ENCODE results near the gene CCNG1. TPM values are rescaled to one million over a fixed set of nuclear protein-coding genes. Genes with fewer than 3 reads are reported as not detected.
"Not testable (repeated sequence)": the region's sequence is repeated elsewhere in the genome, so short reads cannot be mapped to it uniquely, and the experiment has no call there.

Gene CCNG1, protein sequence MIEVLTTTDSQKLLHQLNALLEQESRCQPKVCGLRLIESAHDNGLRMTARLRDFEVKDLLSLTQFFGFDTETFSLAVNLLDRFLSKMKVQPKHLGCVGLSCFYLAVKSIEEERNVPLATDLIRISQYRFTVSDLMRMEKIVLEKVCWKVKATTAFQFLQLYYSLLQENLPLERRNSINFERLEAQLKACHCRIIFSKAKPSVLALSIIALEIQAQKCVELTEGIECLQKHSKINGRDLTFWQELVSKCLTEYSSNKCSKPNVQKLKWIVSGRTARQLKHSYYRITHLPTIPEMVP
- 10 to 100 TPM; 83.0 to 83.7 TPM for total RNA-seq

DNA sequence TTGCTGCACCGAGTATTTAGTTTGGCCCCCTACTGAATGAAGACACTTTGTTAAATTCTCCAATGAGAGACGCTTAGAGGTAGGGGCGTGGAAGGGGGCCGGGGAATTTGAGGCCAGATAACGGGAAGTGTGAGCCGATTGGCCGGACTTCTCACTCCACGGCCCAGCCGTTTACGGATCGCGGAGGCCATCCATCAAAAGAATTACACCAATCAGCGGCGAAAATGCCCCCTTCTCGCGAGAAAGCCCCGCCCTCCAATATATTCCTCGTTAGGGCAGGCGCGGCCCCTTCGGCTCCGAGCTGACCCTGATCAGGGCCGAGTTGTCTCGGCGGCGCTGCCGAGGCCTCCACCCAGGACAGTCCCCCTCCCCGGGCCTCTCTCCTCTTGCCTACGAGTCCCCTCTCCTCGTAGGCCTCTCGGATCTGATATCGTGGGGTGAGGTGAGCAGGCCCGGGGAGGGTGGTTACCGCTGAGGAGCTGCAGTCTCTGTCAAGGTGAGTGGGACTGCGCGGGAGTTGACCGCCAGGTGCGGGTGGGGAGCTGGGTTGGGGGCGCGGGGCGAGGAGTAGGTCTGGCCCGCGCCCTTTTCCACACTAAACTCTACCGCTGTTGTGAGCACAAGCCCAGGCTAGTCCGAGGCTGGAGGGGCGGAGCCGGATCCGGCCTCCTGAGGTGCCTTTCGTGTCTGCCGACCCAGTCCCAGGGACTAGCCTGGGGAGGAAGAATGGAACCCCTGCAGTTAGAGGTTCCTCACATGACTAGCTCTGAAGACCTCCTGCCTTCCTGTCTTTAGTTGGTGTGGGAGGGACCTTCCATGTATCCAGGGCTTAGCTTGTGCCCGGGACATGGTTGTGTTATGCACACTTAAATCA, at the start of gene CCNG1:
TSS of gene CCNG1 (plus strand) at position 287 of the 874 bp plus-strand sequence. CDS start 1,662 bp downstream, outside the sequence.
- TF ChIP-seq, protein P1, sequence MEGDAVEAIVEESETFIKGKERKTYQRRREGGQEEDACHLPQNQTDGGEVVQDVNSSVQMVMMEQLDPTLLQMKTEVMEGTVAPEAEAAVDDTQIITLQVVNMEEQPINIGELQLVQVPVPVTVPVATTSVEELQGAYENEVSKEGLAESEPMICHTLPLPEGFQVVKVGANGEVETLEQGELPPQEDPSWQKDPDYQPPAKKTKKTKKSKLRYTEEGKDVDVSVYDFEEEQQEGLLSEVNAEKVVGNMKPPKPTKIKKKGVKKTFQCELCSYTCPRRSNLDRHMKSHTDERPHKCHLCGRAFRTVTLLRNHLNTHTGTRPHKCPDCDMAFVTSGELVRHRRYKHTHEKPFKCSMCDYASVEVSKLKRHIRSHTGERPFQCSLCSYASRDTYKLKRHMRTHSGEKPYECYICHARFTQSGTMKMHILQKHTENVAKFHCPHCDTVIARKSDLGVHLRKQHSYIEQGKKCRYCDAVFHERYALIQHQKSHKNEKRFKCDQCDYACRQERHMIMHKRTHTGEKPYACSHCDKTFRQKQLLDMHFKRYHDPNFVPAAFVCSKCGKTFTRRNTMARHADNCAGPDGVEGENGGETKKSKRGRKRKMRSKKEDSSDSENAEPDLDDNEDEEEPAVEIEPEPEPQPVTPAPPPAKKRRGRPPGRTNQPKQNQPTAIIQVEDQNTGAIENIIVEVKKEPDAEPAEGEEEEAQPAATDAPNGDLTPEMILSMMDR (IDR thresholded peaks at IDR 0.05) = peak; percentile 21
- Histone ChIP-seq H3K4me1 (ENCODE audit: control insufficient read depth in 1 of 2, low read depth in 2 of 2) (peaks cover 22 to 33% of the 10 kb centered on the region in 2 donors), H3K27ac (peak within 1 kb of the TSS; percentile 92 to 93), H3K9me3 (no peaks in the 10 kb centered on the region), H3K4me3 (peak within 1 kb of the TSS; percentile 98), H3K27me3 (replicated peaks; ENCODE audit: insufficient read depth) (no peaks in the 10 kb centered on the region), H3K36me3 (peaks cover 7% of the 10 kb centered on the region)
- ATAC-seq (ENCODE audit: insufficient number of reproducible peaks, low FRiP score, low read depth) (peak; percentile 96), DNase-seq (ENCODE audit: low spot score) (peak; percentile 85)

DNA sequence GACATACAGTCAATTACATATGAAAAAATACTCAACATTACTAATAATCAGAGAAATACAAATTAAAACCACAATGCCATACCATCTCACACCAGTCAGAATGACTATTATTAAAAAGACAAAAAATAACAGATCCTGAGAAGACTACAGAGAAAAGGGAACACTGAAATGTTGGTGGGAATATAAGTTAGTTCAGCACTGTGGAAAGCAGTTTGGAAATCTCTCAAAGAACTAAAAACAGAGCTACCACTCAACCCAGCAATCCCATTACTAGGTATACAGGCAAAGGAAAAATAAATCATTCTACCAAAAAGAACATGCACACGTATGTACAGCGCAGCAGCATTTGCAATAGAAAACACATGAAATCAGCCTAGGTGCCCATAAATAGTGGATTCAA, 41.6 kb upstream of the CCNG1 start:
- no peak overlapping the region for H3K27ac ChIP-seq
- H3K36me3 ChIP-seq = no peaks in the 10 kb centered on the region
- no peaks in the 10 kb centered on the region for H3K9me3 ChIP-seq
- TF ChIP-seq, protein P1 (IDR thresholded peaks at IDR 0.05) = no peak
- no peak for ATAC-seq (ENCODE audit: insufficient number of reproducible peaks, low FRiP score, low read depth)
- H3K4me3 ChIP-seq = no peak overlapping the region
- DNase-seq (ENCODE audit: low spot score) = no peak
- H3K27me3 ChIP-seq (replicated peaks; ENCODE audit: insufficient read depth) = no peaks in the 10 kb centered on the region
- no peaks in the 10 kb centered on the region for H3K4me1 ChIP-seq (ENCODE audit: control insufficient read depth in 1 of 2, low read depth in 2 of 2)

DNA sequence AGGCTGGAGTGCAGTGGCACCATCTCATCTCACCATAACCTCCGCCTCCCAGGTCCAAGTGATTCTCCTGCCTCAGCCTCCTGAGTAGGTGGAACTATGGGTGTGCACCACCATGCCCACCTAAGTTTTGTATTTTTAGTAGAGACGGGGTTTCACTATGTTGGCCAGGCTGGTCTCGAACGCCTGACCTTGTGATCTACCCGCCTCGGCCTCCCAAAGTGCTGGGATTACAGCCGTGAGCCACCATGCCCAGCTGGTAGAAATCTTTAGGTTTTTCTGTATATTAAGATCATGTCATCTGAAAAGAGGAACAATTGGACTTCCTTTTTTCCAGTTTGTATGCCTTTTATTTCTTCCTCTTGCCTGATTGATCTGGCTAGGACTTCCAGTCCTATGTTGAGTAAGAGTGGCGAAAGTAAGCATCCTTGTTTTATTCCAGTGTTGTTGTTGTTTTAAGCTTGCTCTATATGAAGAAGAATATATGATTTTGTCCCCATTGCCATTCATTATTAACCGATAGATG, 40.5 kb upstream of the CCNG1 start:
- ATAC-seq (ENCODE audit: insufficient number of reproducible peaks, low FRiP score, low read depth); H3K27ac ChIP-seq; DNase-seq (ENCODE audit: low spot score): not testable (repeated sequence)

DNA sequence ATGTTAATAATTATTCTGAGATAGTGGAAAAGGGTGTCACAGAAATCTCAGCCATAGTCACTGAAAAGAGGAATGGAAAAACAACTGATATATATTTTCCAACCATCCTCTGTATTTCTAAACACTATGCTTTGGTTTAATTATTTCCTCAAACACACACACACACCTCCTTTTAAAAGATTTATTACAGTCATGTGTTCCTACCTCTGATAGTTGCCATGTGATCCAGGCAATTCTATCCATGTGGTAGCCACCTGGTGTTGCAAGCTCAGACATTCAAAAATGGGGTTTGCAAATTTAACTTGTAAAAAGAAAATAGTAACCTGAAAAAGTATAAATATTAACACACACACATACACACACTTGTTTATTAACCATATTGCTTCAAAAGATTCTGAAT, 40.0 kb upstream of the CCNG1 start:
- no peak overlapping the region for H3K27ac ChIP-seq
- no peak for ATAC-seq (ENCODE audit: insufficient number of reproducible peaks, low FRiP score, low read depth)

More for the DNA sequence above, 40.5 kb upstream of the CCNG1 start:
- not testable (repeated sequence) for H3K27me3 ChIP-seq (replicated peaks; ENCODE audit: insufficient read depth); H3K4me3 ChIP-seq; H3K9me3 ChIP-seq; H3K4me1 ChIP-seq (ENCODE audit: control insufficient read depth in 1 of 2, low read depth in 2 of 2); H3K36me3 ChIP-seq

DNA sequence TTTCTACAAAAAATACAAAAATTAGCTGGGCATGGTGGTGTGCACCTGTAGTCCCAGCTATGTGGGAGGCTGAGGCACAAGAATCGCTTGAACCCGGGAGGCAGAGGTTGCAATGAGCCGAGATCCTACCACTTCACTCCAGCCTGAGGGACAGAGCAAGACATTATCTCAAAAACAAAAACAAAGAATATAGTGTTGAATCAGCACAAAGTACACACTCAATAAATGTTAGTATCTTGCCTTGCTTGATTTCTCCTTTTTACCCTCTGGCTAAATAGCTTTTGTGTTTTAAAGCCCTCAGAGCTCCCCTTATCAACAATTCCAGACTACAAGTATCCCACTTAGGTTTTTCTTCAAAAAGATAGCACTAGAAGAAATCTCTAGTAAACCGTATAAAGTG, 37.5 kb upstream of the CCNG1 start:
- no peaks in the 10 kb centered on the region for H3K4me1 ChIP-seq (ENCODE audit: control insufficient read depth in 1 of 2, low read depth in 2 of 2)
- TF ChIP-seq, protein P1 (IDR thresholded peaks at IDR 0.05) = no peak
- no peaks in the 10 kb centered on the region for H3K27me3 ChIP-seq (replicated peaks; ENCODE audit: insufficient read depth)
- DNase-seq (ENCODE audit: low spot score) (no peak), ATAC-seq (ENCODE audit: insufficient number of reproducible peaks, low FRiP score, low read depth) (no peak)
- H3K36me3 ChIP-seq = no peaks in the 10 kb centered on the region
- no peak overlapping the region for H3K27ac ChIP-seq
- no peak overlapping the region for H3K4me3 ChIP-seq
- H3K9me3 ChIP-seq = no peaks in the 10 kb centered on the region

More for the DNA sequence above, 40.0 kb upstream of the CCNG1 start:
- no peak for DNase-seq (ENCODE audit: low spot score)
- H3K4me1 ChIP-seq (ENCODE audit: control insufficient read depth in 1 of 2, low read depth in 2 of 2) = no peaks in the 10 kb centered on the region
- H3K9me3 ChIP-seq = no peaks in the 10 kb centered on the region
- no peak overlapping the region for H3K4me3 ChIP-seq
- no peaks in the 10 kb centered on the region for H3K36me3 ChIP-seq
- no peaks in the 10 kb centered on the region for H3K27me3 ChIP-seq (replicated peaks; ENCODE audit: insufficient read depth)
- TF ChIP-seq, protein P1 (IDR thresholded peaks at IDR 0.05) = no peak
